HepG2 (cell line): ENCODE results near the gene PKDREJ. TPM values are rescaled to one million over a fixed set of nuclear protein-coding genes. Genes with fewer than 3 reads are reported as not detected.
A peak's percentile ranks its signal among the peaks of the same experiment; 100 is the strongest.

Source experiments
- CERS6 ChIP-seq: sonication (generic); formaldehyde crosslinking; IDR thresholded peaks from 2 replicates; pipeline ENCODE4 v1.5.0; 2020; ENCODE audit warnings: missing genetic modification reagents
- FOXK1 ChIP-seq: sonication (generic); formaldehyde crosslinking; IDR thresholded peaks from 2 replicates; pipeline ENCODE4 v1.4.0; 2020; ENCODE audit warnings: low read depth, missing genetic modification reagents, borderline replicate concordance
- MAX ChIP-seq: IDR thresholded peaks from 2 replicates; pipeline ENCODE4 v1.6.1; 2012; ENCODE audit warnings: inconsistent platforms
- MED8 ChIP-seq: sonication (generic); formaldehyde crosslinking; IDR thresholded peaks from 2 replicates; pipeline ENCODE4 v1.8.1; 2023; ENCODE audit warnings: mild to moderate bottlenecking, missing genetic modification reagents; ENCODE audit not compliant: insufficient replicate concordance
- NR2F2 ChIP-seq: IDR thresholded peaks from 2 replicates; pipeline ENCODE4 v1.6.1; 2012; ENCODE audit warnings: low read depth, inconsistent platforms, borderline replicate concordance
- RBFOX2 ChIP-seq: fragments of 200-400 bp; formaldehyde crosslinking; IDR thresholded peaks from 2 replicates; pipeline ENCODE4 v1.6.1; 2017; ENCODE audit warnings: low read depth, mild to moderate bottlenecking, low read length
- RNF2 ChIP-seq: fragments of 450-650 bp; conservative IDR thresholded peaks from 2 replicates; pipeline ENCODE4 v1.6.1; 2016; ENCODE audit warnings: low read depth
- RNF219 ChIP-seq: sonication (generic); formaldehyde crosslinking; IDR thresholded peaks from 2 replicates; pipeline ENCODE4 v1.5.0; 2020; ENCODE audit warnings: mild to moderate bottlenecking, missing genetic modification reagents
- SP2 ChIP-seq: sonication (generic); formaldehyde crosslinking; IDR thresholded peaks from 2 replicates; pipeline ENCODE4 v1.5.1; 2020; ENCODE audit warnings: mild to moderate bottlenecking, missing genetic modification reagents
- ZFX ChIP-seq: sonication (generic); formaldehyde crosslinking; IDR thresholded peaks from 2 replicates; pipeline ENCODE4 v1.4.0; 2020; ENCODE audit warnings: mild to moderate bottlenecking, low read depth, missing genetic modification reagents, moderate library complexity
- ZNF275 ChIP-seq: sonication (generic); formaldehyde crosslinking; IDR thresholded peaks from 2 replicates; pipeline ENCODE4 v1.8.0; 2022; ENCODE audit warnings: missing genetic modification reagents, mild to moderate bottlenecking, inconsistent platforms, borderline replicate concordance
- ZNF296 ChIP-seq: sonication (generic); formaldehyde crosslinking; conservative IDR thresholded peaks from 2 replicates; pipeline ENCODE4 v1.5.0; 2020; ENCODE audit warnings: mild to moderate bottlenecking, missing genetic modification reagents
- ZNF563 ChIP-seq: sonication (generic); formaldehyde crosslinking; IDR thresholded peaks from 2 replicates; pipeline ENCODE4 v1.8.0; 2022; ENCODE audit warnings: mild to moderate bottlenecking, moderate library complexity, missing genetic modification reagents
- ZNF678 ChIP-seq: sonication (generic); formaldehyde crosslinking; IDR thresholded peaks from 2 replicates; pipeline ENCODE4 v1.4.0; 2020; ENCODE audit warnings: mild to moderate bottlenecking, missing genetic modification reagents
- ZNF768 ChIP-seq: sonication (generic); formaldehyde crosslinking; IDR thresholded peaks from 2 replicates; pipeline ENCODE4 v1.4.0; 2020; ENCODE audit warnings: missing genetic modification reagents
- ZSCAN21 ChIP-seq: sonication (generic); formaldehyde crosslinking; IDR thresholded peaks from 2 replicates; pipeline ENCODE4 v1.8.0; 2022; ENCODE audit warnings: mild to moderate bottlenecking, missing genetic modification reagents, moderate library complexity, borderline replicate concordance
- ZSCAN29 ChIP-seq: sonication (generic); formaldehyde crosslinking; conservative IDR thresholded peaks from 2 replicates; pipeline ENCODE4 v1.4.0; 2020; ENCODE audit warnings: mild to moderate bottlenecking, missing genetic modification reagents
- polyA plus RNA-seq, 8 experiments: library from polyadenylated mRNA; depleted of rRNA in 3 of 8; stranded (reverse) in 7 of 8; unstranded in 1 of 8; fragments of >200 nt; fragmentation: Illumina TruSeq in 4 of 8; extraction: Trizol in 4 of 8; gene quantifications; 2 replicates each; pipeline versions ENCODE4 v1.2.1 to v1.2.3, GENCODE V29; 2011 to 2016; ENCODE audit warnings: low read depth in 4 of 8, missing spikeins in 1 of 8, mixed read lengths in 1 of 8; ENCODE audit not compliant: insufficient read depth in 1 of 8
- total RNA-seq, 5 experiments: library from RNA; depleted of rRNA; stranded (reverse); fragments of >200 nt; fragmentation: Illumina TruSeq; extraction: Trizol; gene quantifications; 2 replicates each; pipeline ENCODE4 v1.2.3, GENCODE V29; 2016; ENCODE audit warnings: low read depth in 1 of 5
- TF ChIP-seq, protein P1 (sequence below): sonication (generic); formaldehyde crosslinking; IDR thresholded peaks from 2 replicates; pipeline ENCODE4 v1.5.1; 2020; ENCODE audit warnings: mild to moderate bottlenecking, missing genetic modification reagents, borderline replicate concordance

Gene PKDREJ
- total and polyA plus RNA-seq, 2 of the 13 experiments (the other 11 are each of a cell fraction or from before 2014, with no cell fraction given): not detected

- TF ChIP-seq CERS6 (CRISPR knock-in tag): no peak
- peak; percentile 41; the same call in 1 of the 2 replicates for TF ChIP-seq ZNF275 (CRISPR knock-in tag)
- TF ChIP-seq MED8: peak; percentile 32
- TF ChIP-seq RNF219 (CRISPR knock-in tag): peak; percentile 51; the same call in 1 of the 2 replicates
- TF ChIP-seq MAX: peak; percentile 22
- TF ChIP-seq RBFOX2: peak; percentile 95
- no peak for TF ChIP-seq ZNF678 (CRISPR knock-in tag)
- peak; percentile 53; the same call in 1 of the 2 replicates for TF ChIP-seq ZNF563 (CRISPR knock-in tag)
- TF ChIP-seq ZSCAN29: 0 out of 2 replicates have a peak, but pooled peaks have one; percentile 51
- 0 out of 2 replicates have a peak, but pooled peaks have one; percentile 5 for TF ChIP-seq RNF2
- TF ChIP-seq FOXK1: peak; percentile 35; the same call in 1 of the 2 replicates
- peak; percentile 84 for TF ChIP-seq ZFX (CRISPR knock-in tag)
- TF ChIP-seq NR2F2: no peak
- 0 out of 2 replicates have a peak, but pooled peaks have one; percentile 11 for TF ChIP-seq SP2 (CRISPR knock-in tag)
- TF ChIP-seq ZSCAN21 (CRISPR knock-in tag): peak; percentile 54; the same call in 1 of the 2 replicates
- TF ChIP-seq, protein P1, sequence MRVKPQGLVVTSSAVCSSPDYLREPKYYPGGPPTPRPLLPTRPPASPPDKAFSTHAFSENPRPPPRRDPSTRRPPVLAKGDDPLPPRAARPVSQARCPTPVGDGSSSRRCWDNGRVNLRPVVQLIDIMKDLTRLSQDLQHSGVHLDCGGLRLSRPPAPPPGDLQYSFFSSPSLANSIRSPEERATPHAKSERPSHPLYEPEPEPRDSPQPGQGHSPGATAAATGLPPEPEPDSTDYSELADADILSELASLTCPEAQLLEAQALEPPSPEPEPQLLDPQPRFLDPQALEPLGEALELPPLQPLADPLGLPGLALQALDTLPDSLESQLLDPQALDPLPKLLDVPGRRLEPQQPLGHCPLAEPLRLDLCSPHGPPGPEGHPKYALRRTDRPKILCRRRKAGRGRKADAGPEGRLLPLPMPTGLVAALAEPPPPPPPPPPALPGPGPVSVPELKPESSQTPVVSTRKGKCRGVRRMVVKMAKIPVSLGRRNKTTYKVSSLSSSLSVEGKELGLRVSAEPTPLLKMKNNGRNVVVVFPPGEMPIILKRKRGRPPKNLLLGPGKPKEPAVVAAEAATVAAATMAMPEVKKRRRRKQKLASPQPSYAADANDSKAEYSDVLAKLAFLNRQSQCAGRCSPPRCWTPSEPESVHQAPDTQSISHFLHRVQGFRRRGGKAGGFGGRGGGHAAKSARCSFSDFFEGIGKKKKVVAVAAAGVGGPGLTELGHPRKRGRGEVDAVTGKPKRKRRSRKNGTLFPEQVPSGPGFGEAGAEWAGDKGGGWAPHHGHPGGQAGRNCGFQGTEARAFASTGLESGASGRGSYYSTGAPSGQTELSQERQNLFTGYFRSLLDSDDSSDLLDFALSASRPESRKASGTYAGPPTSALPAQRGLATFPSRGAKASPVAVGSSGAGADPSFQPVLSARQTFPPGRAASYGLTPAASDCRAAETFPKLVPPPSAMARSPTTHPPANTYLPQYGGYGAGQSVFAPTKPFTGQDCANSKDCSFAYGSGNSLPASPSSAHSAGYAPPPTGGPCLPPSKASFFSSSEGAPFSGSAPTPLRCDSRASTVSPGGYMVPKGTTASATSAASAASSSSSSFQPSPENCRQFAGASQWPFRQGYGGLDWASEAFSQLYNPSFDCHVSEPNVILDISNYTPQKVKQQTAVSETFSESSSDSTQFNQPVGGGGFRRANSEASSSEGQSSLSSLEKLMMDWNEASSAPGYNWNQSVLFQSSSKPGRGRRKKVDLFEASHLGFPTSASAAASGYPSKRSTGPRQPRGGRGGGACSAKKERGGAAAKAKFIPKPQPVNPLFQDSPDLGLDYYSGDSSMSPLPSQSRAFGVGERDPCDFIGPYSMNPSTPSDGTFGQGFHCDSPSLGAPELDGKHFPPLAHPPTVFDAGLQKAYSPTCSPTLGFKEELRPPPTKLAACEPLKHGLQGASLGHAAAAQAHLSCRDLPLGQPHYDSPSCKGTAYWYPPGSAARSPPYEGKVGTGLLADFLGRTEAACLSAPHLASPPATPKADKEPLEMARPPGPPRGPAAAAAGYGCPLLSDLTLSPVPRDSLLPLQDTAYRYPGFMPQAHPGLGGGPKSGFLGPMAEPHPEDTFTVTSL (CRISPR knock-in tag): no peak; the same call in 1 of the 2 replicates
- TF ChIP-seq ZNF768 (CRISPR knock-in tag): peak; percentile 37; the same call in 1 of the 2 replicates
- TF ChIP-seq ZNF296 (CRISPR knock-in tag): no peak
Measured at GRCh38 chr22:46267431-46268279, 4.5 kb upstream of the PKDREJ start, which contains the start of gene TTC38 (continued).
